HepG2 (cell line): Measurements from ENCODE around the gene XRN1. TPM values are rescaled to one million over a fixed set of nuclear protein-coding genes. Genes with fewer than 3 reads are reported as not detected.

Experiments used
- ATAC-seq: fragments of 200-7000 bp; cut with Tn5 transposase; 3 replicates; pipeline ENCODE4 v1.9.1; 2020; ENCODE audit warnings: mild to moderate bottlenecking, moderate library complexity
- BruUV-seq: library from RNA; stranded (reverse); fragments of 400-500 nt; replicated peaks from 2 replicates; lab custom pipeline; 2021; lab: Mats Ljungman, UMichigan
- CTCF ChIA-PET: fragments of 300-600 bp; formaldehyde crosslinking; extraction: SDS; loops from one replicate; lab custom pipeline; 2021; ENCODE audit warnings: low total read pairs, inconsistent platforms, low intra/inter-chr PET ratio; lab: Yijun Ruan, JAX
- POLR2A ChIA-PET: fragments of 350-600 bp; sonication (Branson Sonifier 250); formaldehyde crosslinking; loops from one replicate; lab custom pipeline; 2020; ENCODE audit warnings: antibody characterized with exemption, inconsistent platforms; lab: Yijun Ruan, JAX
- DNase-seq: peaks from one replicate; pipeline ENCODE4 v3.0.0-alpha.2; 2015; ENCODE audit warnings: low spot score
- FAIRE-seq: peaks from 3 replicates; lab custom pipeline; 2011; peaks lifted over from hg19 to GRCh38; lab: Jason Lieb, UNC
- H2AFZ ChIP-seq: one replicate; pipeline ENCODE4 v1.6.1; 2011; ENCODE audit warnings: low read length, inconsistent platforms
- H3K27ac ChIP-seq: fragments of 300-600 bp; 3 replicates; pipeline ENCODE4 v1.8.0; 2011; ENCODE audit warnings: mixed run types, mild to moderate bottlenecking, mixed read lengths, low read length, inconsistent platforms; ENCODE audit not compliant: insufficient read depth; ENCODE audit errors: extremely low read length
- H3K27me3 ChIP-seq, 2 experiments: fragments of 200-600 bp in 1 of 2; 2 replicates in 1 of 2; 3 replicates in 1 of 2; pipeline versions ENCODE4 v1.6.0 to v1.8.0; 2011; ENCODE audit warnings: low read length in 2 of 2, mild to moderate bottlenecking in 2 of 2, moderate library complexity in 2 of 2, inconsistent platforms in 1 of 2; ENCODE audit not compliant: insufficient read depth in 2 of 2, control insufficient read depth in 1 of 2
- H3K36me3 ChIP-seq, 2 experiments: fragments of 200-600 bp in 1 of 2; replicated peaks in 1 of 2; 2 replicates in 1 of 2; 3 replicates in 1 of 2; pipeline versions ENCODE4 v1.5.1 to v1.8.0; 2011; ENCODE audit warnings: low read length in 2 of 2, inconsistent platforms in 1 of 2; ENCODE audit not compliant: insufficient read depth in 2 of 2, control insufficient read depth in 1 of 2
- H3K4me1 ChIP-seq: 2 replicates; pipeline ENCODE4 v1.5.1; 2012; ENCODE audit warnings: low read length, inconsistent platforms; ENCODE audit not compliant: insufficient read depth
- H3K4me2 ChIP-seq: 2 replicates; pipeline ENCODE4 v1.6.0; 2011; ENCODE audit warnings: low read depth, low read length, inconsistent platforms
- H3K4me3 ChIP-seq, 3 experiments: fragments of 200-600 bp in 1 of 3; sonication (generic), shearing (Covaris generic) in 1 of 3; replicated peaks in 1 of 3; 2 replicates each; pipeline ENCODE4 v1.5.1; 2011 to 2016; ENCODE audit warnings: low read length in 3 of 3, inconsistent platforms in 2 of 3, low read depth in 2 of 3, mild to moderate bottlenecking in 2 of 3, control low read depth in 1 of 3, mixed read lengths in 1 of 3; ENCODE audit not compliant: insufficient read depth in 1 of 3
- H3K79me2 ChIP-seq: one replicate; pipeline ENCODE4 v1.6.1; 2011; ENCODE audit warnings: low read length, inconsistent platforms; ENCODE audit not compliant: insufficient read depth
- H3K9ac ChIP-seq: 2 replicates; pipeline ENCODE4 v1.6.0; 2011; ENCODE audit warnings: mild to moderate bottlenecking, low read depth, low read length, inconsistent platforms; ENCODE audit not compliant: insufficient read depth
- H3K9me3 ChIP-seq: 2 replicates; pipeline ENCODE4 v1.5.1; 2012; ENCODE audit warnings: mild to moderate bottlenecking, low read length
- H4K20me1 ChIP-seq: 2 replicates; pipeline ENCODE4 v1.6.0; 2011; ENCODE audit warnings: inconsistent platforms, mild to moderate bottlenecking, low read length, moderate library complexity; ENCODE audit not compliant: insufficient read depth
- ARNT ChIP-seq: fragments of 450-650 bp; IDR thresholded peaks from 2 replicates; pipeline ENCODE4 v1.6.1; 2017
- ASH2L ChIP-seq: fragments of 300-600, 200-600 bp; sonication (generic); IDR thresholded peaks from 2 replicates; pipeline ENCODE4 v1.7.0; 2017; ENCODE audit warnings: low read depth, mild to moderate bottlenecking, moderate library complexity, mixed read lengths, low read length; ENCODE audit not compliant: insufficient read length
- ATF7-NPFF ChIP-seq: sonication (generic); formaldehyde crosslinking; IDR thresholded peaks from 2 replicates; pipeline ENCODE4 v1.8.1; 2023; ENCODE audit warnings: mild to moderate bottlenecking, low read depth, missing genetic modification reagents, moderate library complexity
- CBX2 ChIP-seq, 2 experiments: fragments of 200-600 bp in 1 of 2; sonication (generic); formaldehyde crosslinking in 1 of 2; IDR thresholded peaks; 2 replicates each; pipeline versions ENCODE4 v1.7.0 to v1.8.1; 2018 to 2022; ENCODE audit warnings: low read depth in 2 of 2, low read length in 1 of 2, mild to moderate bottlenecking in 1 of 2, missing genetic modification reagents in 1 of 2
- ETV6 ChIP-seq: sonication (generic); formaldehyde crosslinking; conservative IDR thresholded peaks from 2 replicates; pipeline ENCODE4 v1.4.0; 2020; ENCODE audit warnings: missing genetic modification reagents
- FOXP4 ChIP-seq: sonication (generic); formaldehyde crosslinking; IDR thresholded peaks from 2 replicates; pipeline ENCODE4 v1.4.0; 2020; ENCODE audit warnings: missing genetic modification reagents
- HDAC6 ChIP-seq: fragments of 200-600 bp; sonication (generic); IDR thresholded peaks from 2 replicates; pipeline ENCODE4 v1.7.0; 2017; ENCODE audit warnings: mild to moderate bottlenecking, antibody characterized with exemption, low read length, low read depth
- HMGA1 ChIP-seq: sonication (generic); formaldehyde crosslinking; conservative IDR thresholded peaks from 2 replicates; pipeline ENCODE4 v1.4.0; 2020; ENCODE audit warnings: missing genetic modification reagents
- KDM5B ChIP-seq: sonication (generic); formaldehyde crosslinking; IDR thresholded peaks from 2 replicates; pipeline ENCODE4 v1.4.0; 2020; ENCODE audit warnings: missing genetic modification reagents, mild to moderate bottlenecking, borderline replicate concordance
- POLR2G ChIP-seq: fragments of 200-400 bp; formaldehyde crosslinking; IDR thresholded peaks from 2 replicates; pipeline ENCODE4 v1.6.1; 2018; ENCODE audit warnings: mild to moderate bottlenecking, low read depth, low read length, moderate library complexity
- PTBP1 ChIP-seq: fragments of 200-400 bp; formaldehyde crosslinking; IDR thresholded peaks from 2 replicates; pipeline ENCODE4 v1.6.1; 2018; ENCODE audit warnings: low read length, low read depth; ENCODE audit not compliant: poor library complexity, severe bottlenecking
- SOX5 ChIP-seq: IDR thresholded peaks from 2 replicates; pipeline ENCODE4 v1.6.1; 2016; ENCODE audit warnings: borderline replicate concordance
- ZBTB10 ChIP-seq: sonication (generic); formaldehyde crosslinking; IDR thresholded peaks from 2 replicates; pipeline ENCODE4 v1.4.0; 2020; ENCODE audit warnings: missing genetic modification reagents, borderline replicate concordance
- ZNF101 ChIP-seq: sonication (generic); formaldehyde crosslinking; IDR thresholded peaks from 2 replicates; pipeline ENCODE4 v1.4.0; 2020; ENCODE audit warnings: mild to moderate bottlenecking, low read depth, missing genetic modification reagents, borderline replicate concordance
- ZNF180 ChIP-seq: sonication (generic); formaldehyde crosslinking; IDR thresholded peaks from 2 replicates; pipeline ENCODE4 v1.4.0; 2020; ENCODE audit warnings: low read depth, missing genetic modification reagents, borderline replicate concordance
- ZNF552 ChIP-seq: sonication (generic); formaldehyde crosslinking; IDR thresholded peaks from 2 replicates; pipeline ENCODE4 v1.9.0; 2022; ENCODE audit warnings: missing genetic modification reagents, mild to moderate bottlenecking, borderline replicate concordance
- ZNF678 ChIP-seq: sonication (generic); formaldehyde crosslinking; IDR thresholded peaks from 2 replicates; pipeline ENCODE4 v1.4.0; 2020; ENCODE audit warnings: mild to moderate bottlenecking, missing genetic modification reagents
- ZNF746 ChIP-seq: sonication (generic); formaldehyde crosslinking; IDR thresholded peaks from 2 replicates; pipeline ENCODE4 v1.8.0; 2022; ENCODE audit warnings: mild to moderate bottlenecking, missing genetic modification reagents
- ZNF770 ChIP-seq: sonication (generic); formaldehyde crosslinking; IDR thresholded peaks from 2 replicates; pipeline ENCODE4 v1.5.0; 2020; ENCODE audit warnings: mild to moderate bottlenecking, missing genetic modification reagents
- ZNF780A ChIP-seq: sonication (generic); formaldehyde crosslinking; IDR thresholded peaks from 2 replicates; pipeline ENCODE4 v1.8.0; 2022; ENCODE audit warnings: mild to moderate bottlenecking, missing genetic modification reagents, moderate library complexity
- in situ Hi-C: cut with HindIII; loops from 2 replicates; pipeline ENCODE4 v1.10.0; 2017; ENCODE audit warnings: low pct_unique_long_range_greater_than_20kb; ENCODE audit not compliant: extremely low pct_ligation_motif_present
- intact Hi-C: fragments of 100-400 bp; cut with micrococcal nuclease; formaldehyde crosslinking; loops from one replicate; pipeline ENCODE4 v1.10.0; 2022; ENCODE audit not compliant: unreplicated experiment
- polyA plus RNA-seq, 8 experiments: library from polyadenylated mRNA; depleted of rRNA in 3 of 8; stranded (reverse) in 7 of 8; unstranded in 1 of 8; fragments of >200 nt; fragmentation: Illumina TruSeq in 4 of 8; extraction: Trizol in 4 of 8; gene quantifications; 2 replicates each; pipeline versions ENCODE4 v1.2.1 to v1.2.3, GENCODE V29; 2011 to 2016; ENCODE audit warnings: low read depth in 4 of 8, missing spikeins in 1 of 8, mixed read lengths in 1 of 8; ENCODE audit not compliant: insufficient read depth in 1 of 8
- total RNA-seq, 5 experiments: library from RNA; depleted of rRNA; stranded (reverse); fragments of >200 nt; fragmentation: Illumina TruSeq; extraction: Trizol; gene quantifications; 2 replicates each; pipeline ENCODE4 v1.2.3, GENCODE V29; 2016; ENCODE audit warnings: low read depth in 1 of 5

XRN1 gene
- total and polyA plus RNA-seq, 2 of the 13 experiments (the other 11 are each of a cell fraction or from before 2014, with no cell fraction given), result 13.2 to 13.3 TPM

GRCh38 chr3:142429582-142429981, 18.3 kb downstream of the XRN1 start:
- no peak for TF ChIP-seq ZBTB10 (CRISPR knock-in tag)
- TF ChIP-seq ZNF101 (CRISPR knock-in tag), result no peak
- no peak for TF ChIP-seq HDAC6
- no peak for TF ChIP-seq POLR2G
- TF ChIP-seq ETV6, result no peak
- TF ChIP-seq HMGA1 (CRISPR knock-in tag), result no peak
- TF ChIP-seq ZNF552, result no peak
- TF ChIP-seq ZNF678 (CRISPR knock-in tag), result no peak
- TF ChIP-seq ARNT, result no peak
- TF ChIP-seq ATF7-NPFF, result no peak
- no peak for TF ChIP-seq ZNF180 (CRISPR knock-in tag)
- no peak for TF ChIP-seq PTBP1
- no peak for TF ChIP-seq ZNF746
- TF ChIP-seq FOXP4 (CRISPR knock-in tag), result no peak
- no peak for TF ChIP-seq ASH2L
- TF ChIP-seq ZNF780A (CRISPR knock-in tag), result no peak
- no peak for TF ChIP-seq SOX5 (CRISPR knock-in tag)
- no peak for TF ChIP-seq ZNF770 (CRISPR knock-in tag)
- TF ChIP-seq CBX2 (IDR thresholded peaks at IDR 0.05; ENCODE audit: low read depth, low read length), result no peak
- TF ChIP-seq CBX2 (CRISPR knock-in tag; IDR thresholded peaks at IDR 0.05; ENCODE audit: low read depth), result no peak
- TF ChIP-seq KDM5B (CRISPR knock-in tag), result no peak
- no TSS peak for BruUV-seq
- H3K4me2 ChIP-seq, result no peak overlapping the region
- DNase-seq (no peak), ATAC-seq (no peak), FAIRE-seq (no peak)
- peaks cover 6% of the 10 kb centered on the region for H3K79me2 ChIP-seq
- intact Hi-C loops (no loop called here), in situ Hi-C loops (no loop called here)
- no peak overlapping the region for H3K9ac ChIP-seq
- H3K27me3 ChIP-seq, result no peaks in the 10 kb centered on the region
- no peak overlapping the region for H2AFZ ChIP-seq
- peaks cover 6% of the 10 kb centered on the region for H3K4me1 ChIP-seq
- peaks cover 1 to 27% of the 10 kb centered on the region in 2 experiments for H3K36me3 ChIP-seq
- CTCF ChIA-PET, result no interaction called here
- POLR2A ChIA-PET, result no interaction called here
- no peak overlapping the region for H3K27ac ChIP-seq
- H4K20me1 ChIP-seq, result no peaks in the 10 kb centered on the region
- no peaks in the 10 kb centered on the region for H3K9me3 ChIP-seq
- no peak overlapping the region for H3K4me3 ChIP-seq
